ENCODE results near the gene CCDC91.
"Not testable (repeated sequence)": the region's sequence is repeated elsewhere in the genome, so short reads cannot be mapped to it uniquely, and the experiment has no call there.

Gene CCDC91

DNA sequence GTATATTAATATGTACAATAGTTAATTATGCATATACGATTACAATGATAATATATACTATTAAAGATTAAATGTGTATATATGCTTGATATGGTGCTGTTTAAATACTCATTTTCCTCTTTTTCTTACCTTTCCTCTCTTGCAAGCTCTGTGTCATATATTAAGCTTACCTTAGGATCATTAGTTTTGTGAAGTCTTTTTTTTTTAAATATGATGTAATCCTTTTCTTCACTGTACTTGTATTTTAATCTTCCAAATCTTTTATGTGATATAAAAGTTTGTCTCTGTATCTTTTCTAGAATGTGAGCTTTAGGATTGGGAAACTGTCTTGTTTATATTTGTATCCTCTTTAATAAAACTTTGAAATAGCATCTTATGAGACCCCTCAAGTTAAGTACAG lies 88.7 kb downstream of the CCDC91 start:
- no peak for DNase-seq (ENCODE audit: low read depth in 2 of 3, low spot score in 2 of 3)

GRCh38 chr12:28286352-28286751 lies 96.1 kb downstream of the CCDC91 start:
- DNase-seq (ENCODE audit: low read depth in 2 of 3, low spot score in 2 of 3): no peak

DNA sequence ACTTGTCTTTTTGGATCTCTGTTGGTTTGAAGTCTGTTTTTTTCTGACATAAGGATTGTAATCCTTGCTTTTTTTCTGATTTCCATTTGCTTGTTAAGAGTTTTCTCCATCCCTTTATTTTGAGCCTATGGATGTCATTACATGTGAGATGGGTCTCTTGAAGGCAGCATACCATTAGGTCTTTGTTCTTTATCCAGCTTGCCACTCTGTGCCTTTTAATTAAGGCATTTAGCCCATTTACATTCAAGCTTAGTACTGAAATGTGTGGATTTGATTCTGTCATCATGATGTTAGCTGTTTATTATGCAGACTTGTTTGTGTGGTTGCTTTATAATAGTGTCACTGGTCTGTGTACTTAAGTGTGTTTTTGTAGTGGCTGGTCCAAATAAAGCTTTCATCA lies 100.0 kb downstream of the CCDC91 start:
- DNase-seq (ENCODE audit: low read depth in 2 of 3, low spot score in 2 of 3): no peak

DNA sequence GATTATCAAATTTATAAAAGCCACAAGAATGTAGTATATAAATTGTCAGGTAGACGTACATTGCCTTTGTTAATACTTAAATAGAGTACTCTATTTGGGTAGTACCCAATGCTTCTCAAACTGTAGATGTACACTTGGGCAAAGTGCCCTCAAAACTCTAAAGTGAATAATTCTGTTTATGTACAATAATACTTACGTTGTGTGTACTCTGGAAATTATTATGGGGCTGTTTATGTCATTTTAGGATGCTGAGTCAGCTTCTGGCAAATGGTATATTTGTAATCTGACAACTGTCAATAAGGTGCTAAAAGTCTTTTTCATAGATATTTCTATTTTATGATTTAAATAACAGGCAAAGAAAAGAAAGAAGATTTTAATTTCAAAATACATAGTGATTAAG lies 102.4 kb downstream of the CCDC91 start:
- no peak for DNase-seq (ENCODE audit: low read depth in 2 of 3, low spot score in 2 of 3)

- no peak for DNase-seq (ENCODE audit: low read depth in 2 of 3, low spot score in 2 of 3)
These were observed 104.0 kb downstream of the CCDC91 start for GRCh38 chr12:28294300-28294699.

- no peak for DNase-seq (ENCODE audit: low read depth in 2 of 3, low spot score in 2 of 3)
These were observed 106.0 kb downstream of the CCDC91 start for GRCh38 chr12:28296287-28296686.

DNA sequence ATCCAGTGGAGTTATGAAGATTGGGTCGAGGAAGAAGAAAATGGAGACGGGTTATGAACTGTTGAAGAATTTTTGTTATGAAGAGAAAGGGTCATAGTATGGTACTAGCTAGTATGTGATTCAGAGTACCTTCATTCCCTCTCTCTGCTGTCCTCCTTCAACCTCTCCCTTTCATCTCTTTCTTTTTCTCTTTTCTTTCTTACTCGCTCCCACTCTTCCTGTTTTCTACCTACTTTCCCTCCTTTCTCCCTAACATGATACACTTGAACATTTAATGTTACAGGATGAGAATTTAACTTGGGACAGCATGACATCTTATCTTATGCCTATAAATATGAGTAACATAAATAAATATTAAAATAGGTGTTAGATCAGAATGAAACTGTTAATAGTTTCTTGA lies 112.9 kb downstream of the CCDC91 start:
- no peak for DNase-seq (ENCODE audit: low read depth in 2 of 3, low spot score in 2 of 3)

DNA sequence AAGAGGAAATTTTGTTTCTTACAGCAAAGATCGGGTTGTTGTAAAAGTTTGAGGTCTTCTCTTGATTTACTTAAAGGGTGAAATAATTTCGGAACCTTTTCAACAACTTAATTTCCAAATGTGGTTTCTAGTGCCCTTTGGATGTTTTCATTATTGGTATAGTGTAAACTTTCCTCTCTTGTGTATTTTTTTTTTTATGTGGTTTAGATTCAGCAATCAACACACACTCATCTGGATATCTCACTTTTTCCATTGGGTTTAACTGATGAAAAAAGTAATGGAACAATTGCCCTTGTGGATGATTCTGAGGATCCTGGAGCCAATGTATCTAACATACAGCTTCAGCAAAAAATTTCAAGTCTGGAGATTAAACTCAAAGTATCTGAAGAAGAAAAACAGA lies 116.3 kb downstream of the CCDC91 start:
- DNase-seq (ENCODE audit: low read depth in 2 of 3, low spot score in 2 of 3): no peak

GRCh38 chr12:28308891-28309290 lies 118.6 kb downstream of the CCDC91 start:
- no peak for DNase-seq (ENCODE audit: low read depth in 2 of 3, low spot score in 2 of 3)

- DNase-seq (ENCODE audit: low read depth in 2 of 3, low spot score in 2 of 3): no peak
These were observed 123.4 kb downstream of the CCDC91 start for GRCh38 chr12:28313631-28314030.

DNA sequence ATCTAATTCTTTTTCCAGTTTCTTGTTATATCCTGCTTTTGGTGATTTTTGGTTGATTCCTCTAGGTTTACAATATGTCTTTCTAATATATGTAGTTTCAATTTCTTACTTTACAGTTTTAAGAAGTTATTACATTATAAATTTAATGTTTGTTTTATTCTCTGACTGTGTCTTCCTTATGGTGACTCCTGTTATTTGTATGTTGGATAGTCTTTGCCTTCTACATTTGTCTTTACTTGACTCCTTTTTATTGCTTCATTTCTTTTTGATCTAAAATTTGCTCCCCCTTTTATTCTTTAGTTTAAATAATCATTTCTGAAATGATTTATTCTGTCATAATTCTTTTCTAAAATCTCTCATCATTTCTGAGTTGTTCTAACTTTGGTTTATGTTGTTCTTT lies 125.8 kb downstream of the CCDC91 start:
- DNase-seq (ENCODE audit: low read depth in 2 of 3, low spot score in 2 of 3): no peak

- DNase-seq (ENCODE audit: low read depth in 2 of 3, low spot score in 2 of 3): no peak
These were observed 128.0 kb downstream of the CCDC91 start for GRCh38 chr12:28318273-28318672.

GRCh38 chr12:28320353-28320752 lies 130.1 kb downstream of the CCDC91 start:
- DNase-seq (ENCODE audit: low read depth in 2 of 3, low spot score in 2 of 3): no peak

GRCh38 chr12:28327722-28328121 lies 137.5 kb downstream of the CCDC91 start:
- no peak for DNase-seq (ENCODE audit: low read depth in 2 of 3, low spot score in 2 of 3)

GRCh38 chr12:28328967-28329366 lies 138.7 kb downstream of the CCDC91 start:
- DNase-seq (ENCODE audit: low read depth in 2 of 3, low spot score in 2 of 3): no peak

DNA sequence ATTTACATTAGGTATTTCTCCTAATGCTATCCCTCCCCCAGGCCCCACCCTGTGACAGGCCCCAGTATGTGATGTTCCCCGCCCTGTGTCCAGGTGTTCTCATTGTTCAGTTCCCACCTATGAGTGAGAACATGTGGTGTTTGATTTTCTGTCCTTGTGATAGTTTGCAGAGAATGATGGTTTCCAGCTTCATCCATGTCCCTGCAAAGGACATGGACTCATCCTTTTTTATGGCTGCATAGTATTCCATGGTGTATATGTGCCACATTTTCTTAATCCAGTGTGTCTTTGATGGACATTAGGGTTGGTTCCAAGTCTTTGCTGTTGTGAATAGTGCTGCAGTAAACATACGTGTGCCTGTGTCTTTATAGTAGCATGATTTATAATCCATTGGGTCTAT lies 139.5 kb downstream of the CCDC91 start:
- DNase-seq (ENCODE audit: low read depth in 2 of 3, low spot score in 2 of 3): not testable (repeated sequence)

DNA sequence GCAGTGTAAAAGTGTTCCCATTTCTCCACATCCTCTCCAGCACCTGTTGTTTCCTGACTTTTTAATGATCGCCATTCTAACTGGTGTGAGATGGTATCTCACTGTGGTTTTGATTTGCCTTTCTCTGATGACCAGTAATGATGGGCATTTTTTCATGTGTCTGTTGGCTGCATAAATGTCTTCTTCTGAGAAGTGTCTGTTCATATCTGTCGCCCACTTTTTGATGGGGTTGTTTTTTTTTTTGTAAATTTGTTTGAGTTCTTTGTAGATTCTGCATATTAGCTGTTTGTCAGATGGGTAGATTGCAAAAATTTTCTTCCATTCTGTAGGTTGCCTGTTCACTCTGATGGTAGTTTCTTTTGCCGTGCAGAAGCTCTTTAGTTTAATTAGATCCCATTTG lies 140.0 kb downstream of the CCDC91 start:
- not testable (repeated sequence) for DNase-seq (ENCODE audit: low read depth in 2 of 3, low spot score in 2 of 3)

DNA sequence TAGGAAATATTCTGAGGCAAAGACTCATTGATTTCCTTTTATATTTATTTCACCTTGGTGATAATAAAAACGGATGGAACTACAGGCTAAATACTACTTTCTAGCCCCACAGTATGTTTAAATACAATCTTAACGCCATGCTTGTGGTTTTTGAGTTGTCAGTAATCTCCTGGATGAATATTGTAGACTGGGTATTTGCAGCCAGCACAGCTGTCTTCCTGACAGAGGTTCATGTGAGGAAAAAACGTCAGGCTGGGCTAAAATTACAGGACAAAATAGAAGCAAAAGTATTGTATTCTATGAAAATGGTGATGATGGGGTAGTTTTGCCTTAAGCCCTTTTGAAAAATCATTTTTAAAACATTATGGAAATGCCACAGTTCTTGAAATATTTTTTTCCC lies 140.9 kb downstream of the CCDC91 start:
- DNase-seq (ENCODE audit: low read depth in 2 of 3, low spot score in 2 of 3): no peak

GRCh38 chr12:28340261-28341045 lies 150.2 kb downstream of the CCDC91 start:
- no peak for DNase-seq (ENCODE audit: low read depth in 2 of 3, low spot score in 2 of 3)

GRCh38 chr12:28343713-28344112 lies 153.5 kb downstream of the CCDC91 start:
- DNase-seq (ENCODE audit: low read depth in 2 of 3, low spot score in 2 of 3): no peak

DNA sequence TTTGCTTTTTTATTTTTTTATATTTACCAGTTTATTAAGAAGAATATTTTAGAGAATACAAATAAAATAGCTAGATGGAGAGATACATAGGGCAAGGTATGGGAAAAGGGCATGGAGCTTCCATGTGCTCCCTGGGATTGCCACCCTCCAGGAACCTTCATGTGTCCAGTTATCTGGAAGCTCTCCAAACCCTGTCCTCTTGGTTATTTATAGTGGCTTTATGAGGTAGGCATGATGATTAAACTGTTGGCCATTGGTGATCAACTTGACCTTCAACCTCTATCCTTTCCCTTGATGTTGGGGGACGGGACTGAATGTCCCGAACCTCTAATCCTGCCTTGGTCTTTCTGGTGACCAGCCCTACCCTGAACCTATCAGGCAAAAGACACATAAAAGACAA lies 156.3 kb downstream of the CCDC91 start:
- DNase-seq (ENCODE audit: low read depth in 2 of 3, low spot score in 2 of 3): no peak

DNA sequence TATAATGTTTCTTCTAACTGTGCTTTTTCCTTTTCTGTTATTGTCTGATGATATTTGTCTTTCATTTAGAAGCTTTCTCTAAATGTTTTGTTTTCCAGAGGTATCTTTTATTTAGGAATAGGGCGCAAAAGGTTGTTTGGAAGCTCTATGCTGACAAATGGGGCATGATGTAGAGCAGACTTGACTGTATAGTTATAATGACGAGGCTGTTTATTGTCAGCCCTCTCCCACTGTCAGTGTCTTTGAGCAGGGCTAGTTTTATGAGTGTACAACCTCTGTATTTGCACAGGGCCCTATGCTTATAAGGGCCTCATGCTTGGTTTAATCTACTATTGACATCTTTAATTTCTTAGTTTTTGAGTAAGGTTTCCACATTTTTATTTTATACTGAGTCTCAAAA lies 158.9 kb downstream of the CCDC91 start:
- DNase-seq (ENCODE audit: low read depth in 2 of 3, low spot score in 2 of 3): no peak

DNA sequence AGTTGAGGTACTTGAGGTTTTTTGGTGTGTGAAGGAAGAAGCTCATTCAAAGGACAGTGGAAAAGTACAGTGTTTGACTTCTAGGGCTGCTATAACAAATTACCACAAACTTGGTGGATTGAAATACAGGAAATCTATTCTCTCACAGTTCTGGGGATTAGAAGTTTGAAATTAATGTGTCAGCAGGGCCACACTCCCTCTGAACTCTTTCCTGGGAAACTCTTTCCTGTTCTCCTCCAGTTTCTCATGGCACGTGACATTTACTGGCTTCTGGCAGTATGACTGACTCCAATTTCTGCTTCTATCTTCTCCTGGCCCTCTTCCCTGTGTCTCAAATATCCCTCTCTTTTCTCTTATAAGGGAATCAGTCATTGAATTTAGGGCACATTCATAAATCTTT lies 160.2 kb downstream of the CCDC91 start:
- no peak for DNase-seq (ENCODE audit: low read depth in 2 of 3, low spot score in 2 of 3)
